GM10248 (cell line): ENCODE data around the gene KNTC1.
A peak's percentile ranks its signal among the peaks of the same experiment; 100 is the strongest.
"Not testable (repeated sequence)": the region's sequence is repeated elsewhere in the genome, so short reads cannot be mapped to it uniquely, and the experiment has no call there.

Experiments
- CTCF ChIA-PET: fragments of 300-600 bp; sonication (Branson Sonifier 250); formaldehyde crosslinking; extraction: SDS; loops from one replicate; lab custom pipeline; 2021; ENCODE audit warnings: antibody characterized with exemption; lab: Yijun Ruan, JAX
- POLR2A ChIA-PET: fragments of 350-650 bp; sonication (Branson Sonifier 250); formaldehyde crosslinking; extraction: SDS; loops from one replicate; lab custom pipeline; 2020; ENCODE audit warnings: antibody characterized with exemption; lab: Yijun Ruan, JAX
- DNase-seq: peaks from one replicate; pipeline ENCODE4 v3.0.0; 2012; ENCODE audit errors: extremely low spot score
- CTCF ChIP-seq: IDR thresholded peaks from 2 replicates; pipeline ENCODE4 v1.5.1; 2012; ENCODE audit warnings: mild to moderate bottlenecking, low read depth; ENCODE audit errors: extremely low read depth, missing control alignments, control extremely low read depth

The KNTC1 gene, protein sequence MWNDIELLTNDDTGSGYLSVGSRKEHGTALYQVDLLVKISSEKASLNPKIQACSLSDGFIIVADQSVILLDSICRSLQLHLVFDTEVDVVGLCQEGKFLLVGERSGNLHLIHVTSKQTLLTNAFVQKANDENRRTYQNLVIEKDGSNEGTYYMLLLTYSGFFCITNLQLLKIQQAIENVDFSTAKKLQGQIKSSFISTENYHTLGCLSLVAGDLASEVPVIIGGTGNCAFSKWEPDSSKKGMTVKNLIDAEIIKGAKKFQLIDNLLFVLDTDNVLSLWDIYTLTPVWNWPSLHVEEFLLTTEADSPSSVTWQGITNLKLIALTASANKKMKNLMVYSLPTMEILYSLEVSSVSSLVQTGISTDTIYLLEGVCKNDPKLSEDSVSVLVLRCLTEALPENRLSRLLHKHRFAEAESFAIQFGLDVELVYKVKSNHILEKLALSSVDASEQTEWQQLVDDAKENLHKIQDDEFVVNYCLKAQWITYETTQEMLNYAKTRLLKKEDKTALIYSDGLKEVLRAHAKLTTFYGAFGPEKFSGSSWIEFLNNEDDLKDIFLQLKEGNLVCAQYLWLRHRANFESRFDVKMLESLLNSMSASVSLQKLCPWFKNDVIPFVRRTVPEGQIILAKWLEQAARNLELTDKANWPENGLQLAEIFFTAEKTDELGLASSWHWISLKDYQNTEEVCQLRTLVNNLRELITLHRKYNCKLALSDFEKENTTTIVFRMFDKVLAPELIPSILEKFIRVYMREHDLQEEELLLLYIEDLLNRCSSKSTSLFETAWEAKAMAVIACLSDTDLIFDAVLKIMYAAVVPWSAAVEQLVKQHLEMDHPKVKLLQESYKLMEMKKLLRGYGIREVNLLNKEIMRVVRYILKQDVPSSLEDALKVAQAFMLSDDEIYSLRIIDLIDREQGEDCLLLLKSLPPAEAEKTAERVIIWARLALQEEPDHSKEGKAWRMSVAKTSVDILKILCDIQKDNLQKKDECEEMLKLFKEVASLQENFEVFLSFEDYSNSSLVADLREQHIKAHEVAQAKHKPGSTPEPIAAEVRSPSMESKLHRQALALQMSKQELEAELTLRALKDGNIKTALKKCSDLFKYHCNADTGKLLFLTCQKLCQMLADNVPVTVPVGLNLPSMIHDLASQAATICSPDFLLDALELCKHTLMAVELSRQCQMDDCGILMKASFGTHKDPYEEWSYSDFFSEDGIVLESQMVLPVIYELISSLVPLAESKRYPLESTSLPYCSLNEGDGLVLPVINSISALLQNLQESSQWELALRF (N-terminal part only)

GRCh38 chr12:122526683-122527477, at the start of gene KNTC1, which contains the start of gene RSRC2:
Gene KNTC1 (plus strand): TSS chr12:122527249. CDS start chr12:122530064, 2,815 bp downstream.
Gene RSRC2 (minus strand): TSS chr12:122526936. CDS start chr12:122526853, 83 bp downstream.
- POLR2A ChIA-PET: interaction anchor here (1.0 to 3.0 kb wide), 4 partner anchors 12 to 26 kb away, joined by 4 to 20 read pairs (median 6); partner anchors contain the start of gene ZCCHC8
- CTCF ChIA-PET: interaction anchor here (1.4 to 1.5 kb wide), 2 partner anchors 11 to 111 kb away, joined by 3 to 4 read pairs; no protein-coding TSS in a partner anchor
- DNase-seq: peak; percentile 97
- no peak for TF ChIP-seq CTCF

- DNase-seq: no peak
- no peak for TF ChIP-seq CTCF
- ChIA-PET POLR2A (no interaction called here), CTCF (interaction anchor here (1.2 to 2.6 kb wide), 4 partner anchors 8 to 81 kb away, joined by 3 to 8 read pairs (median 4); no protein-coding TSS in a partner anchor)
These were observed 46.3 kb upstream of the KNTC1 start for GRCh38 chr12:122480753-122481152.

DNA sequence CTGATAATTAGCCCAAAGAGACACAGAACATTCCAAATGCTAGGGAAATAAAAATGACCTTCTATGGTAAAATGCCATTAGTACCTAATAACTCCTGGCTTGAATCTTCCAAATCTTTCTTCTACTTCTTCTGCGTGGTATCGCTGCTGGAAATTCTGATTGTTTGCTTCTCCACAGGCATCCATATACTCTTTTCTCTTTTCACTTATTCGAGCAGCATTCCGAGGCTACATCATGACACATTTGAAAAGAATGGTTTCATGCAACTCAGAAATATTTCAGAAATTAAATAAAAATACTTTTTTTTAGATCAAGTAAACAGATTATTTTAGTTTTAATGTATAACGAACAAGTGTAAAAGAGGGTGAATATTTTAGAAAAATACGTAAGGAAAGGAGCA, 45.2 kb upstream of the KNTC1 start:
- CTCF ChIA-PET: interaction anchor here (1.3 to 2.6 kb wide), 2 partner anchors 10 to 82 kb away, joined by 4 to 8 read pairs; no protein-coding TSS in a partner anchor
- POLR2A ChIA-PET: no interaction called here
- TF ChIP-seq CTCF: no peak
- DNase-seq: no peak

DNA sequence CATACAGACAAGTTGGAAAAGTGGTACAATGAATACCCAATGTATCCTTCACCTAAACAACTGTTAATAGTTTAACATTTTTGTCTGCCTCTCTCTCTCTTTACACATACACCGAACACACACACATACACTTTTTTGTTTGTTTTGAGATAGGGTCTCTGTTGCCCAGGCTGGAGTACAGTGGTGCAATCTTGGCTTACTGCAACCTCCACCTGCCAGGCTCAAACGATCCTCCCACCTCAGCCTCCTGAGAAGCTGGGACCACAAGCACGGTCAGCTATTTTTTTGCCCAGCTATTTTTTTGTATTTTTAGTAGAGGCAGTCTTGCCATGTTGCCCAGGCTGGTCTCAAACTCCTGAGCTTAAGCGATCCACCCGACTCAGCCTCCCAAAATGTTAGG, 43.1 kb upstream of the KNTC1 start:
- ChIA-PET POLR2A (interaction anchor here (0.7 to 1.6 kb wide), 2 partner anchors 17 to 84 kb away, joined by 3 to 7 read pairs; partner anchors contain the start of gene ZCCHC8), CTCF (interaction anchor here (1.3 to 4.7 kb wide), 4 partner anchors 12 to 84 kb away, joined by 3 to 35 read pairs (median 8); partner anchors contain the start of gene ZCCHC8)
- TF ChIP-seq CTCF: no peak
- no peak for DNase-seq

- DNase-seq: not testable (repeated sequence)
- ChIA-PET CTCF (interaction anchor here (1.3 to 4.7 kb wide), 4 partner anchors 12 to 85 kb away, joined by 3 to 35 read pairs (median 8); partner anchors contain the start of gene ZCCHC8), POLR2A (interaction anchor here (0.7 to 1.6 kb wide), 2 partner anchors 16 to 84 kb away, joined by 3 to 7 read pairs; partner anchors contain the start of gene ZCCHC8)
These were observed 42.7 kb upstream of the KNTC1 start for GRCh38 chr12:122484385-122484784.

GRCh38 chr12:122486360-122486759, 40.7 kb upstream of the KNTC1 start:
- ChIA-PET POLR2A (interaction anchor here (1.4 to 2.6 kb wide), 2 partner anchors 12 to 15 kb away, joined by 3 to 15 read pairs; partner anchors contain the start of gene ZCCHC8), CTCF (interaction anchor here (1.2 to 4.7 kb wide), 5 partner anchors 11 to 87 kb away, joined by 3 to 35 read pairs (median 10); no protein-coding TSS in a partner anchor)
- not testable (repeated sequence) for DNase-seq
